HG03575 (cell line): Measurements from ENCODE around the gene GOLT1B.
"Not testable (repeated sequence)": the region's sequence is repeated elsewhere in the genome, so short reads cannot be mapped to it uniquely, and the experiment has no call there.

ENCODE experiments used
- ATAC-seq: cut with Tn5 transposase; IDR thresholded peaks from one replicate; pipeline ENCODE4 v1.9.1; 2021; ENCODE audit not compliant: unreplicated experiment, insufficient number of reproducible peaks, low FRiP score; ENCODE audit errors: extremely low read depth

The GOLT1B gene, protein sequence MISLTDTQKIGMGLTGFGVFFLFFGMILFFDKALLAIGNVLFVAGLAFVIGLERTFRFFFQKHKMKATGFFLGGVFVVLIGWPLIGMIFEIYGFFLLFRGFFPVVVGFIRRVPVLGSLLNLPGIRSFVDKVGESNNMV

DNA sequence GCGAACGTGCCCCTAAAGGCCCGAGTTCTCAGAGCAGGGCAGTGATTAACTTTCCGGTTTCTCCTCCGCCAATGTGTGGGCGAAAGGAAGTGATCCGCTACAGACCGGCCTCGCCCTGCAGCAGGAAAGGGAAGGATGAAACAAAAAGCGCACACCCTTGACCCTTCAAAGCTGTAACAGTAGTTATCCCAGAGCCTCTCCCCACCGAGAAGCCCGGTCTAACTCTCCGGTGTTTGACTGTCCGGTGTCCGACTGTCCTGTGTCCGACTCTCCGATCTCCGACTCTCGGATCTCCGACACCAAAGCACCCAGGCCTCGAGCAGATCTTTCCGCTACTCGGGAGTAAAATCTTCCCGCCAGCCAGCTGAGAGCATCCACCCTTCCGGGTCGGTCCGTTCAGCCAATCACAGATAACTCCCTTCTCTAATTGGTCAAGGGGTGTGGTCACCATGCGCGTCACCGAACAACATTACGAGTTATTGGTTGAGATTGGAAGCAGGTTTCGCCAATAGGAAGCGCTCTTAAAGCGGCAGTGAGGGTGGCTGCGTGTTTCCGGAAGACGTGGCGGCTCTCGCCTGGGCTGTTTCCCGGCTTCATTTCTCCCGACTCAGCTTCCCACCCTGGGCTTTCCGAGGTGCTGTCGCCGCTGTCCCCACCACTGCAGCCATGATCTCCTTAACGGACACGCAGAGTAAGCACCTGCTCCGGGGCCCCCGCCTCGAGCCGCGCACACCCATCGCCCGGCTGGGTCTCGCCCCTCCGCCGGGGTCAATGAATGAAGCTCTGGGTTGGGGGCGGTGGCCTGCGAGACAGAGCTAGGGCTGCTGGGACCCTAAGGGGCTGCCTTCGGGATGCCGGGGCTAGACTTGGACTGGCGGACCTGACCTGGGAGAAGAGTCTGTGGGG, at the start of gene GOLT1B, which contains the start of gene RECQL:
Gene GOLT1B (plus strand): TSS at position 532 of the 906 bp plus-strand sequence. CDS start 135 bp downstream, at position 667.
Gene RECQL (minus strand): TSS at position 378 of the 906 bp plus-strand sequence. CDS start 2,065 bp downstream, outside the sequence.
- ATAC-seq: peak; percentile 99

DNA sequence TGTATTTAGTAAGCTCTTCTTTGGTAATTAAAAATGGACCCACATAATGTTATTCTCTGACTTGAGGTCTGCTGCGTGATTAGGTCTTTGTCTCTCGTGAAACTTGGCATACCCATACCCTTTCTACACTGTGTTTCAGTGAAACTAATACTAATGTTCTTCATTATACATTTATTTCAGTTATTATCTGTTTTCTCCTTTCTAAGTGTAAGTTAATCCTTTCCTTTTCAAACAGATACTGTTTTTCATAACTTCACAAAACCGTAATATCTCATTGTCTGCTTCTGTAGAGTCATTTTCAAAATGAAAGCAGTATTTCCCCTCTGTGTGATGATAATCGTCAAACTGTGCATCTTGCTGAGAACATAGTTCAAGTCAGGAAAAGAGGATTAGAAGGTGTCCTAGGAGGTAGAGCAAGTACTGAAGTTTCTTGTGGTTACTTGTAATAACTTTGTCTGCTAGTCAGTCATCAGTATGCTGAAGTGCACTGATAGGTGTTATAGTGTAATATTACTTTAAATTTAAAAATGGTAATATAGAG, 48.2 kb upstream of the GOLT1B start:
- peak; percentile 91 for ATAC-seq

DNA sequence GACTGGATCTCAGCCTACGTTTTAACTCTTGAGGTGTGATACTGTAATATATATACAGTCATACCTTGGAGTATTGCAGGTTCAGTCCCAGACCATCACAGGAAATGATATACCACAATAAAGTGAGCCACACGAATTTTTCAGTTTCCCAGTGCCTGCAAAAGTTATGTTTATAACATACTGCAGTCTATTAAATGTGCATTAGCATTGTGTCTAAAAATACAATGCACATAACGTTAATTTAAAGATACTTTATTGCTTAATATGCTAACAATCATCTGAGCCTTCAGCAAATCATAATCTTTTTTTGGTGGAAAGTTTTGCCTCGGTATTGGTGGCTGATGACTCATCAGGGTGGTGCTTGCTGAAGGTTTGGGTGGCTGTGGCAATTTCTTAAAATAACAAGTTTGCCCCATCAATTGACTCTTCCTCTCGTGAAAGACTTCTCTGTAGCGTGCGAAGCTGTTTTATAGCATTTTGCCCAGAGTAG, 45.3 kb upstream of the GOLT1B start:
- ATAC-seq: no peak

DNA sequence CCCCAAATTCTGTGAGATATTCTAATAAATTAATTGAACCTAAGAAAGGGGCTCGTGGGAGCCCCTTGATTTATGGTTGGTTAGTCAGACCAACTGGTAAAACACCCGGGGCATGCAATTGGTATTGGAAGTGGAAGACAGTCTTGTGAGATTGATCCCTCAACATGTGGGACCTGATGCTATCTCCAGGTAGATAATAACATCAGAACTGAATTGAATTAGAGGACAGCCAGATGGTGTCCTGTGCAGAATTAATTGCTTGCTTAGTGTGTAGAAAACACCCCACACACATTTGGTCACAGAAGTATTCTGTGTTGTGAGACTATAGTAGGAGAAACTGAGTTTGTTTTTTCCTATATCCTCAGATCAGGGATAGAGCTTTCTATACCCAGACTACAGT, 42.1 kb upstream of the GOLT1B start:
- ATAC-seq: no peak

DNA sequence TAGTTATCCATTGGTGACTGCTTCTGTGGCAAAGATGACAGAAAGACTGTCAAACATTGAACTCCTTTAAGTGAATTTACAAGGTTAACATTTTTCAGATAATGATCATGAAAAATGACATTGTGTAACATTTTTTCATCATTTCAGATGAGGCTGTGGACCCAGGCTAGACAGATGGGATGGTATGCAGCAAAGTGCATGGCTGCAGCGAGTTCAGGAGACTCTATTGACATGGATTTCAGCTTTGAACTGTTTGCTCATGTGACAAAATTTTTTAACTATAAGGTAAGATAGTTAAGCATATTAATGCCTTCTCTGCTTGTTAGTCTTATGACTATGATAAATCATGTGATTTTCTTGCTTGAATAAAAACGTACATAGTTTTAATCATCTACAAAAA, 34.3 kb upstream of the GOLT1B start:
- ATAC-seq: not testable (repeated sequence)

DNA sequence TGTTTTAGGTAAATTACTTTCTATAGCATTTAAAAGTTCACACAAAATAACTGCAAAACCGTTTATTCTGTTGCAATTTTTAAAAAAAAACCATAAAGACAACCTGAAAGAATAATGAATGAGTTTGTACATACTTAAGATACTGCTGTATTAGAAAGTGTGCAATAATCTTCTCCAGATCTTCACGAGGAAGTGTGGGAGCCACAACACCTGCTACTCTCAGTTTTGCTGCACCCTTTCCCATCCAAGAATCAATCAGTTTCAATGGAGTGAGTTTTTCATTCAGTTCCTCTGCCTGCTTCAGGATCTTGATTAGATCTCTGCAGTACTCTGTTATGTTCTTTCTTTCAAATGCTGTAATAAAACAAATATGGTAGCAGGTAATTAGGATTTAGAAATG, 30.3 kb upstream of the GOLT1B start:
- no peak for ATAC-seq

DNA sequence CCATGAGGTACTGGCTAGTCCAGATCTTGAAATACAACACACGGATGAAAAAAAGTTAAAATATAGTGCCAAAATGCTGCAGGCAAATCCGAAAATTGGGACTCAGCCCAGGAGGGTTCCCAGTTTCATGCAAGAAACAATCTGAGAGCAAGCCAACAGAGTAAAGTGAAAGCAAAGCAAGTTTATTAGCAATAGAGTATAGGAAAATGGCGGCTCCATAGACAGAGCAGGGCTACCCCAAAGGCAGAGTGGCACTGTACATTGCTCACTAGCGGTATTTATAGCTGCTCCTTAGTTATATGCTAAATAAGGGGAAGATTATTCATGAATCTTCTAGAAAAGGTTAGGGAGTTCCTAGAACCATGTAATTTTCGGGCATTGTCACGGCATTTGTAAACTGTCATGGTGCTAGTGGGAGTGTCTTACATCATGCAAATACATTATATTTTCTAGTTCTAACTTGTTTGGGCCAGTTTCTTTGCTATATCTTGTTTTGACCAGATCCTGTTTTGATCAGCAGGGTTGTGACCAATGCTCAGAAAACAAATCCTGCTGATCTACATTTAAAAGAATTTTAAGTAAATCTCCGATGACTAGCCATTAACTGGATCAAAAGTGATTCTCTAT, 29.3 kb upstream of the GOLT1B start:
- ATAC-seq: no peak

DNA sequence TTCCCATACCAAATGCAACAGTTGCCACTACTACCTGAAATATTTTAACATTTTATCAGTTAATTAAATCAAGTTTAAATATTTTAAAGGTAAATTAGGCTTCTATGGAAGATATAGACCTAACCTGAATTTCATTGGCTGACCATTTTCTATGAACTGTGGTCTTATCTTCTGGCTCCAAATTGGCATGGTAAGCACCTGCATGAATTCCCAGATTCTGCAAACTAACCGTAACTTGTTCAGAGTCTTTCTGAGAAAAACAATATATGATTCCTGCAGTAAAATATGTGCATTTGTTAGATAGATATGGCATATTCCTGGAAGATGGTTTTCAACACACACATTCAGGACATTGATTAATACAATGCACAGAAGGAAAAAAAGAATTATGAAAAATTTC, 26.0 kb upstream of the GOLT1B start:
- no peak for ATAC-seq

DNA sequence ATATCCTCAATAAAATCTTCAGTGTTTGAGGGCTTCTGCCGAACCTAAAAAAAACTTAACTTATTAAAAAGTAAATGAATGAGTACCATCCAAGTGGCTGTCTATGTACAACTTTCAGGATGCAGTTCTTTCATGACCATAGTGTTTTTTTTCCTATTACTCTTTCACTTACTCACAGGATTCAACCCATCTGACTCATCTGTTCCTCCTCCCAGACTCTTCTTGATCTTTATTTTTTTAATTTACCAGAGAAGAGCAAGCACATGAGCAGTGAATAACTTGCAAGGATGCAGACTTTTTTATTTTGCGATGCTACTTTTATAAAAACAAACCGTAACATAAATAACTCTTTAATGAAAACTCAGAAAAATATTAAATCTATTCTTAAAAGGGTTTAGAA, 24.6 kb upstream of the GOLT1B start:
- no peak for ATAC-seq

DNA sequence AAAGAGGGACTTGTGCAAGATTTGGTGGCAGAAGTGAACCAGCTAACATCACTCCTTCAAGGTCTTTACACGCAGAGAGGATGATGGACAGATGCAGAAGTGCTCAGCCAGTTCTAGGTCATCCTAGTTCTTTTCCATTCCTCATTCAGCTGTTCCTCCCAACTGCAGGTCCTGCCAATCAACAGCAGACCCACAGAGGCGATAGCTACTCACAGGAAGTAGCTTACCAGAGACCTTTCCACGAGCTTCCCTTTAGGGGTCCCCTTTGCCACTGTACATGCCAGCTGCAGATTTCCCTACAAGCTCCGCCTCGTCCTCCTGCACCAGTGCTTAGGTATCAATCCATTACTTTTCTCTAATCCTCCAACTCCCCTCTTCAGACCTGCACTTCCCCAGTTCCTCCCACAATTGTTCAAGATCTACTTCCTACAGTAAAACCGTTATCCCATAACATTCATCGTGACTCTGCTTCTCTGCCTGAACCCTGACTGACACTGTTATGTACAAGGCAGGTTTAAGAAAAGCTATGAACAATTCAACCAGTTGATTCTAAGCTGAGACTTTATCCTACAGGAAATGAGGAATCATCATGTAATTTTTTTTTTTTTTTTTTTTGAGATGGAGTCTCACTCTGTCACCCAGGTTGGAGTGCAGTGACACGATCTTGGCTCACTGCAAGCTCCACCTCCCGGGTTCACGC, 22.7 kb upstream of the GOLT1B start:
- no peak for ATAC-seq

DNA sequence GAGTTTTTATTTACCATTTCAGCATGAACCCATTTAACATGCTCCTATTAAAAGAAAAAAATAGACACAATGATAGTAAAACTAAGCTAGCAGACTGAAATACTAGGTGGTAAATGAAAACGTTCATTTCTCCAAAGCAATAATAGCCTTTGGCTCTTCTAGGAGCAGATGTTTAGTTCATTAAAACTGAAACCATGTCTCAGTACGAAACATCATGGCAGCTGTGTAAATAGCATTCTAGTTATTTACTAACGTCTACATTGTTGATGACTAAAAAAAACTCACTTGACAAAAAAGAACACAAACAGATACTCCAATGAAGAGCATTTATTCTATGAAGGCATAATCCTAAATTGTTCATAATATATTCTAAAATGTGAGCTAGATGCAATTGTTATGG, 18.1 kb upstream of the GOLT1B start:
- ATAC-seq: no peak

DNA sequence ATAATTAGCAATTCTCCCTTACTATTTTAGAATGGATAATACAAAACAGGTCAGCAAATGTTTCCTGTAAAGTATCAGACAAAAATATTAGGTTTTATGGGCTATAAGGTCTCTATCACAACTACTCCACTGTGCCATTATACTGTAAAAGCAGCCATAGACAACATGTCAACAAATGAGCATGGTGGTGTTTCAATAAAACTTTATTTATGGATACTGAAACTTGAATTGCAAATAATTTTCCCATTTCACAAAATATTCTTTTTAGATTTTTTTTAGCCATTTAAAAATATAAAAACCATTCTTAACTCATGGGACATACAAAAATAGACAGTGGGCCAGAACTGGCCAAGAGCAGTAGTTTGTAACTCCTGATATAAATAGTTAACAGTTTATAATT, 15.6 kb upstream of the GOLT1B start:
- no peak for ATAC-seq

DNA sequence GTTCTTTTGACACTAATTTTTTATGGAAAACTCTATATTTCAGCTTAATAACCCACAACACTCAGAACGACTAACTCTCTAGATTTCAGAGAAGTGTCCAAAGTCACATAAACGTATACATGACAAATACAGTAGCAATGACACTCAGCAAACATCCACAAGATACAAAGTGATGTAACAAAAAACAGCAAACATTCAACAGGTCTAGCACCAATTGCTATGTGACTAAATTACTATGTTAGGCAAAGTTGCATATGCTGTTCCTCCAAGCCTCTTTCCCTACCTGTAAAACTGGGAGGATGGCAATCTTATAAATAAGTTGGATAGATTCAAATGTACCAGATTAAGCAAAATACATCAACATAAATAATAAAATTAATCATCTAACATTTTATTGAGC, 1.8 kb upstream of the GOLT1B start:
- ATAC-seq: no peak

DNA sequence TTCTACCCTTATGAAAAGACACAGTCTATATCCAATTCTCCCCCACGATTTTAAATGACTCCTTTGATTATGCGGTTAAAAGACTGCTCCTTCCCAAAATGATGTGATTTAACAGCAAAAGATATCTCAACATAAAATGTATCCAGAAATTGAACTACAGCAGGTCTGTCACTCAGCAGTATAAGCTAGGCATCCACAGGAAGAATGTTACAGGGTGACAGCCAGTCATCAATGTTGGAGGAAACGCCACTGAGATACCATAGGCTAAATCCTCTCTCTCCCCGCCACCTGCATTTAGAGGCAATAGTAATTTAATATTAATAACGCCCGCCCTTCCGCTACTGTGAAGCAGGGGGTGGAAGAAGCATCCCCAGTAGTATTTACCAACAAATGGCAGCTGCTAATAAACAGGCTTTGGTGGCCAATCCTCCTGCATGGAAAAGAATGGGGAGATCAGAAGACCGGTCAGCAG, 767 bp upstream of the GOLT1B start:
- no peak for ATAC-seq

DNA sequence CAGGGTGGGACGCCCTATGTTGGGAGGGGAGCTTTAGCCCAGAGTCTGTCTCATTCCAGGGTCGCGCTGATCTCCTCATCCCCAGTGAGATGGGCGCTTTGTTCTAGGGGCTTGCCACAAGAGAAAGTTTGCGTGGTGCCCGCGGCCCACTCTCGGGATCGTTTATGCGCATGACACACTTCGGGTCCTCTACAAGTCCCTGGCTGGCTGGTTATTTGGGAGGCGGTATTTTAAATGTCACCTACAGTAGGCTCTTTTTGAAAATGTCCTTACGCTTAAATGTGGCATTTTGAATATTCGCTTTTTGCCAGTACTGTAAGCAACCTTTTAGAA, 541 bp downstream of the GOLT1B start:
- ATAC-seq: no peak

DNA sequence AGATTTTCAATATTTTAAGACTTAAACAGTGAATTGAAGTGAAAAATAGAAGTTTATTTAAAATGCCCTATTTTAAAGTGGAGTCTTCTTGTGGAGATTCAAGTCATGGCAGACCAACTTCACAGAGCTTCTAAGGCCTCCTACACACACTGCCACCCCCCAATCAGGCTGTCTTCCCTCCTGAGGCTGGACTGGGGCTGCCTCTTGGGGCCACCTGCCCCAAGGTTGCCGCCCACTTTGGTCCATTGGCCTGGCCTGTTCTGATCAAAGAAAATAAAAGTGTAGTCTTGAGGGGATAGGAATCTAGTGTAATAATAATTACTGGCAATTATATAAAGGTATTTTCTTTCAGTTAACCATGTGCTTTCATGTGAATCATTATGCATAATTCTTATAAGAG, 1.3 kb downstream of the GOLT1B start:
- ATAC-seq: no peak

DNA sequence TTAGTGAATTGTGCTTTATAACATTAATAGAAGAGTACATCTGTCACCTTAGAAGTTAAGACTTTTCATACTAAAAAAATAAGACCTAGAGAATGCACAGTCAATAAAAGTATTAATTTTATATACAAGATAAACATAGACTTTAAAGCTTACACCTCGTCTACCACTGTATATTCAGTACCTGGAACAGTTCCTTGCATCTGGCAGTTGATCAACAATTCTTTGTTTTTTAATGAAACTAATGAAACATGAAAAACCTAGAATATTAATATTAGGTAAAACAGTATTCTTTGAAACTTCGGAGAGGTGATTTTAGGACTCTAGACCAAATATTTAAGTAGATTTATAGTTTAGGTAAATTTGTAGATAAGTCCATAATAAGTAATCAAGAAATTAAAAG, 4.3 kb downstream of the GOLT1B start:
- ATAC-seq: no peak

DNA sequence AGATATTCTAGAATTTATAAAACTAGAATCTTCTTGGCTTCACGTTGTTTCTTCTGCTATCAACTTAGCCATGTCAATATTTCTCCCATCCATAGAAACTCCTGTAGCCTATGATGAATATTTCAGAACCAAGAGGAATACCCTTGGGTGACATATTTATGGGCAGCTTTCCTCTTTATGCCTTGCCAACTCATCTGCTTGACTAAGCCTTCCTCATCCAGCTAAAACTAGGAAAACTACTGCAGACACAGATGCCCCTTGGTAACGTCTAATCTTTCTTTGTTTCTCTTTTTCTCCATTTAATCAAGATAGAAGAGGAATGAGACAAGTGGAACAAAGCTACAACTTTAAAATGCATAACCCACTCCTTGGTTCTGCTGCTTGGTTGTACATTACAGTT, 6.3 kb downstream of the GOLT1B start:
- no peak for ATAC-seq

DNA sequence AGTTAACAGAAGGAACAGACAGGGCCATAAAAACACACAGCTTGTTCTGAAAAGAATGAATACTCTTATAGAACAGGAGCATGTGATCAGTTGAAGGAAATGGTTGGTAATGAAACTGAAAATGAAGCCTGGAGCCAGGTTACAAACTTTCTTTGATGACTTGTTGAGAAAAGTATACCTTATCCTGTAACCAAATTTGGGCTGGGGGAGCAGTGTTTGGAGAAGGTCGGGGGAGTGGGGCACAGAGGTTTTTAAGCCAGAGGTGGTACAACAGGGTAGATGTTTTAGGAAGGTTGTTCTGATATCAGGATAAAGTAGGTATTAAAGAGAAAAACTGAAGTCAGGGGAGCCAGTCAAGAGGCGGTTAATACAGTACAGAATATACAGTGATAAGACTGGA, 8.2 kb downstream of the GOLT1B start:
- peak; percentile 85 for ATAC-seq
